Measurements from ENCODE around the gene IFNGR2. TPM values are rescaled to one million over a fixed set of nuclear protein-coding genes. Genes with fewer than 3 reads are reported as not detected.

The IFNGR2 gene
- total and polyA plus RNA-seq, 2 of the 8 experiments (the other 6 are each of a cell fraction or from before 2014, with no cell fraction given), result 36.0 to 46.4 TPM

DNA sequence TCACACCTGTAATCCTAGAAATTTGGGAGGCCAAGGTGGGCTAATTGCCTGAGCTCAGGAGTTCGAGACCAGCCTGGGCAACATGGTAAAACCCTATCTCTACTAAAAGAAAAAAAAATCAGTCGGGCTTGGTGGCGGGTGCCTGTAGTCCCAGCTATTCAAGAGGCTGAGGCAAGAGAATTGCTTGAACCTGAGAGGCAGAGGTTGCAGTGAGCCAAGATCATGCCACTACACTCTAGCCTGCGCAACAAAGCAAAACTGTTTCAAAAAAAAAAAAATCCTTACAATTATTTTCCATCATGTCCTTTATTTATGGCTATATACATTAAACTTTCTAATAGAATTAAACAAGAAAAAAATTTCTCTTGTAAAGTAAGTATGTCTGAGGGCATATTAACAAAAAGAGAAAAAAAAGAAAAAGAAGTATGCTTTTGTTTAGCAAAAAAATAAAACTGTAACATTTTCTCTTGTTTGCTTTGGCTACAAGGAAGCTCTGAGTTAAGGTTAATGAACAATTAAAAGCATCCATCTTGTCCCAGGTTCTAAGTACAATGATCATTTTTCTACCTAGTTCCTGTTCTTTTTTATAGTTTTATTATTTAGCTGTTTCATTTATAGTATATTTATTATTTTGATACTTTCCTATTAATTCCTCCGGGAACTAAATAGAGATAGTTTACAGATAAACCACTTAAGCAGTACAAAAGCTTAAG, 58.5 kb downstream of the IFNGR2 start:
- no peak for FAIRE-seq
- H3K23ac ChIP-seq (ENCODE audit: insufficient read length), result no peak overlapping the region
- H3K4ac ChIP-seq (replicated peaks; ENCODE audit: insufficient read length, low read depth, low read length), result no peak overlapping the region
- DNase-seq (ENCODE audit: low read depth in 1 of 2, low spot score in 2 of 2), result no peak
- no peak overlapping the region for H3K4me3 ChIP-seq (ENCODE audit: extremely low read depth in 1 of 4, insufficient read depth in 2 of 4, low read depth in 3 of 4, low read length in 4 of 4)
- 93% methylated on average over 5 of the region's 5 CpGs; no CpG with 5 or more reads in 1 of the 2 experiments for WGBS, 2 experiments (ENCODE audit: extremely low coverage in 1 of 2, insufficient coverage in 1 of 2, insufficient read length in 1 of 2, insufficient replicate concordance in 2 of 2, low coverage in 1 of 2, low lambda C conversion rate in 2 of 2, missing lambda C conversion rate in 1 of 2)
- H3K27me3 ChIP-seq (replicated peaks in 1 of 4; ENCODE audit: control insufficient read depth in 3 of 4, extremely low read depth in 1 of 4, insufficient read depth in 3 of 4, low read length in 3 of 4), result no peaks in the 10 kb centered on the region
- H3K36me3 ChIP-seq (ENCODE audit: control insufficient read depth in 2 of 4, insufficient read depth in 4 of 4, low read length in 3 of 4), result peaks cover 0 to 4% (median under 1%) of the 10 kb centered on the region in 4 experiments; a peak in 2 of 8 replicates
- H3K4me2 ChIP-seq (ENCODE audit: insufficient read depth in 1 of 2, low read depth in 2 of 2, low read length in 2 of 2), result no peak overlapping the region
- no peak overlapping the region for H4K5ac ChIP-seq (ENCODE audit: insufficient read length, low read depth, low read length)
- no peak for TF ChIP-seq BCL11A (IDR thresholded peaks at IDR 0.05; ENCODE audit: low read depth in 2 of 2, low read length in 2 of 2)
- TF ChIP-seq HDAC6 (IDR thresholded peaks at IDR 0.05; ENCODE audit: low read depth, low read length), result no peak
- TF ChIP-seq CREB1 (IDR thresholded peaks at IDR 0.05), result no peak
- TF ChIP-seq TCF12 (IDR thresholded peaks at IDR 0.05; ENCODE audit: low read depth, low read length), result no peak
- no peak for TF ChIP-seq SIN3A (conservative IDR thresholded peaks at IDR 0.05 in 1 of 2, IDR thresholded peaks at IDR 0.05 in 1 of 2; ENCODE audit: low read depth in 1 of 2, low read length in 2 of 2)
- TF ChIP-seq FOSL1 (IDR thresholded peaks at IDR 0.05; ENCODE audit: insufficient read depth, low read depth, low read length), result no peak
- no peaks in the 10 kb centered on the region for H4K20me1 ChIP-seq (replicated peaks in 1 of 2; ENCODE audit: control insufficient read depth in 1 of 2, insufficient read depth in 2 of 2, low read length in 2 of 2)
- H2BK120ac ChIP-seq (replicated peaks; ENCODE audit: low read depth, low read length), result no peak overlapping the region
- H4K8ac ChIP-seq (ENCODE audit: extremely low read depth, insufficient read depth, low read length), result no peak overlapping the region
- ChIA-PET CTCF (ENCODE audit: partially characterized antibody) (interaction anchor here (0.9 to 1.8 kb wide), 2 partner anchors 15 to 16 kb away, joined by 3 to 5 read pairs; no protein-coding TSS in a partner anchor), POLR2A (ENCODE audit: partially characterized antibody) (interaction anchor here (0.7 to 1.8 kb wide), 2 partner anchors 18 to 119 kb away, joined by 4 to 9 read pairs; partner anchors contain the start of gene TMEM50B)
- H3K9me3 ChIP-seq (ENCODE audit: insufficient read depth in 2 of 2, low read depth in 1 of 2, low read length in 1 of 2), result no peaks in the 10 kb centered on the region
- H2AFZ ChIP-seq (ENCODE audit: low read length), result no peak overlapping the region
- no peak overlapping the region for H2BK20ac ChIP-seq (ENCODE audit: low read length)
- H3K79me2 ChIP-seq (ENCODE audit: control insufficient read depth in 1 of 2, insufficient read depth in 2 of 2, low read length in 2 of 2), result no peaks in the 10 kb centered on the region
- no peak overlapping the region for H2BK12ac ChIP-seq (ENCODE audit: low read depth, low read length)
- no peak overlapping the region for H3K18ac ChIP-seq (ENCODE audit: extremely low read depth, low read length)
- H3K23me2 ChIP-seq (ENCODE audit: low read depth, low read length), result no peaks in the 10 kb centered on the region
- no peak overlapping the region for H3K14ac ChIP-seq (ENCODE audit: insufficient read length)
- H3K4me1 ChIP-seq (replicated peaks in 1 of 4; ENCODE audit: control insufficient read depth in 3 of 4, insufficient read depth in 4 of 4, low read length in 3 of 4), result no peaks in the 10 kb centered on the region
- no peak overlapping the region for H2BK15ac ChIP-seq (ENCODE audit: low read length)
- no peak overlapping the region for H2BK5ac ChIP-seq (ENCODE audit: low read depth, low read length)
- no peak overlapping the region for H3K27ac ChIP-seq (ENCODE audit: low read depth, low read length)
- H3K79me1 ChIP-seq (ENCODE audit: low read depth, low read length), result no peaks in the 10 kb centered on the region
- H4K91ac ChIP-seq (replicated peaks; ENCODE audit: insufficient read length, low read length), result no peak overlapping the region
- no peak overlapping the region for H2AK5ac ChIP-seq (ENCODE audit: low read depth, low read length)
- H3K9ac ChIP-seq (replicated peaks in 1 of 4; ENCODE audit: extremely low read depth in 1 of 4, low read depth in 3 of 4, low read length in 3 of 4), result no peak overlapping the region
- H3K56ac ChIP-seq (replicated peaks; ENCODE audit: insufficient read length, low read depth, low read length), result no peak overlapping the region
